Measurements from ENCODE around the gene NACC1. TPM values are rescaled to one million over a fixed set of nuclear protein-coding genes. Genes with fewer than 3 reads are reported as not detected.

NACC1 gene
- total and polyA plus RNA-seq, 2 donors (not counting 3 experiments of a cell fraction or from before 2014, with no cell fraction given), result 97.6 to 120 TPM

DNA sequence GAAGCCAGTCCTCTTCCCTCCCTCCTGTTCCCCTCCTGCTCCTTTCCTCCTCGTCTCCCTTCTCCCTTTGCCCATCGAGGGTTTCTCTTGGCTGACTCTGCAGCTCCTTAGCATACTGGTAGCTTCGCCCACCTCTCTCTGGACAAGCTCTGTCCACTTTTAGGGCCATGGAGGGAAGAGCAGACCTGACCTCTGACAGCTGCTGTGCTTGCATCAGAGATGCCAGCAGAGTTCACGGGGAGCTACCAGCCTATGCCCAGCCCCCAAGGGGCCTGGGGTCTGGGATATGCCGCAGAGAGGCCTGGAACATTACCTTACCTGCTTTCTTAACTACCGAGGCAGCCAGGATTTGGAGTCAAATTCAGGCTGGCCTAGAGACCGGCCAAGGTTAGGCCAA lies 35.1 kb upstream of the NACC1 start:
- CTCF ChIA-PET, result interaction anchor here (1.0 to 7.2 kb wide), 6 partner anchors 12 to 106 kb away, joined by 3 to 76 read pairs (median 14); no protein-coding TSS in a partner anchor
- TF ChIP-seq EZH2 (IDR thresholded peaks at IDR 0.05; ENCODE audit: borderline replicate concordance, low read depth, low read length, severe bottlenecking) (no peak), MYC (IDR thresholded peaks at IDR 0.05; ENCODE audit: low read depth, low read length) (no peak), MAX (IDR thresholded peaks at IDR 0.05; ENCODE audit: insufficient read depth, insufficient read length) (no peak), FOS (IDR thresholded peaks at IDR 0.05; ENCODE audit: borderline replicate concordance, insufficient read depth, low read length) (no peak)
- intact Hi-C loops (cut with micrococcal nuclease), result no loop called here
- Histone ChIP-seq H3K9me3 (replicated peaks; ENCODE audit: control insufficient read depth, insufficient read depth, low read length) (no peaks in the 10 kb centered on the region), H3K9me1 (replicated peaks; ENCODE audit: control insufficient read depth, extremely low read depth, insufficient read depth, low read length) (no peaks in the 10 kb centered on the region), H3K4me2 (ENCODE audit: insufficient read depth, low read length) (no peak overlapping the region), H3K79me2 (ENCODE audit: control insufficient read depth, insufficient read depth, low read length) (no peaks in the 10 kb centered on the region), H3K4me1 (ENCODE audit: control insufficient read depth, extremely low read depth, insufficient read depth, low read length) (peaks cover 4% of the 10 kb centered on the region), H3K9ac (replicated peaks; ENCODE audit: extremely low read depth, insufficient read depth, low read length) (no peak overlapping the region), H3K27ac (ENCODE audit: insufficient read depth, low read depth, low read length) (no peak overlapping the region), H4K20me1 (replicated peaks; ENCODE audit: control insufficient read depth, extremely low read depth, insufficient read depth, low read length) (no peaks in the 10 kb centered on the region), H3K4me3 (replicated peaks in 1 of 3; ENCODE audit: insufficient read depth in 1 of 3, low read depth in 1 of 3, low read length in 3 of 3) (no peak overlapping the region), H3K27me3 (ENCODE audit: control insufficient read depth in 2 of 2, insufficient read depth in 2 of 2, low read length in 2 of 2) (no peaks in the 10 kb centered on the region), H3K36me3 (ENCODE audit: control insufficient read depth in 2 of 2, extremely low read depth in 1 of 2, insufficient read depth in 2 of 2, low read length in 2 of 2) (peaks cover 0 to 2% of the 10 kb centered on the region in 2 experiments), H2AFZ (ENCODE audit: low read depth, low read length) (no peak overlapping the region)
- FAIRE-seq (no peak), DNase-seq (ENCODE audit: low read depth, low spot score) (no peak)
- POLR2A ChIA-PET, result no interaction called here
- dilution Hi-C loops (cut with MboI; ENCODE audit: extremely low pct_ligation_motif_present, low sequenced_read_pairs), result no loop called here
- BruUV-seq (replicated peaks), result no TSS peak

DNA sequence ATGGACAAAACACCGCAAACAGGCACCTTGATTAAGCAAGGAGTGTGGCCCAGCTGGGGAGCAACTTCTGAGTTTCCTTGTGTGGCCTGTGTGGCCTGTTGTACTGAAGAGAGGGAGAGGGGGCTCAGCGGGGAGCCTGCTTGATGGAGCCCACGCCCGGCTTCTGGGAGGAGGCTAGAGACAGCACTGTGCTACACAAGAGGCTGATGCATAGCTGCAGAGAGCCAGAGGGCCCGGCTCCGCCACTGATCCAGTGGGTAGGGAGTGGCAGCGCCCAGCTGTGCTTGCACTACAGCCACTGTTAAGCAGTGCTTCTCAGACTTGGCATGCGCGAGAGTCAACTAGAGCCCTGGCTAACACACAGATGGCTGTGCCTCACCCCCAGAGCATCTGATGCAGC lies 34.4 kb upstream of the NACC1 start:
- no peak overlapping the region for H3K4me3 ChIP-seq (replicated peaks in 1 of 3; ENCODE audit: insufficient read depth in 1 of 3, low read depth in 1 of 3, low read length in 3 of 3)
- no peak overlapping the region for H2AFZ ChIP-seq (ENCODE audit: low read depth, low read length)
- peaks cover 0 to 2% of the 10 kb centered on the region in 2 experiments for H3K36me3 ChIP-seq (ENCODE audit: control insufficient read depth in 2 of 2, extremely low read depth in 1 of 2, insufficient read depth in 2 of 2, low read length in 2 of 2)
- no peaks in the 10 kb centered on the region for H3K79me2 ChIP-seq (ENCODE audit: control insufficient read depth, insufficient read depth, low read length)
- DNase-seq (ENCODE audit: low read depth, low spot score) (no peak), FAIRE-seq (no peak)
- TF ChIP-seq, protein P1, sequence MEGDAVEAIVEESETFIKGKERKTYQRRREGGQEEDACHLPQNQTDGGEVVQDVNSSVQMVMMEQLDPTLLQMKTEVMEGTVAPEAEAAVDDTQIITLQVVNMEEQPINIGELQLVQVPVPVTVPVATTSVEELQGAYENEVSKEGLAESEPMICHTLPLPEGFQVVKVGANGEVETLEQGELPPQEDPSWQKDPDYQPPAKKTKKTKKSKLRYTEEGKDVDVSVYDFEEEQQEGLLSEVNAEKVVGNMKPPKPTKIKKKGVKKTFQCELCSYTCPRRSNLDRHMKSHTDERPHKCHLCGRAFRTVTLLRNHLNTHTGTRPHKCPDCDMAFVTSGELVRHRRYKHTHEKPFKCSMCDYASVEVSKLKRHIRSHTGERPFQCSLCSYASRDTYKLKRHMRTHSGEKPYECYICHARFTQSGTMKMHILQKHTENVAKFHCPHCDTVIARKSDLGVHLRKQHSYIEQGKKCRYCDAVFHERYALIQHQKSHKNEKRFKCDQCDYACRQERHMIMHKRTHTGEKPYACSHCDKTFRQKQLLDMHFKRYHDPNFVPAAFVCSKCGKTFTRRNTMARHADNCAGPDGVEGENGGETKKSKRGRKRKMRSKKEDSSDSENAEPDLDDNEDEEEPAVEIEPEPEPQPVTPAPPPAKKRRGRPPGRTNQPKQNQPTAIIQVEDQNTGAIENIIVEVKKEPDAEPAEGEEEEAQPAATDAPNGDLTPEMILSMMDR (IDR thresholded peaks at IDR 0.05; ENCODE audit: extremely low read depth in 1 of 2, insufficient read depth in 1 of 2, low read depth in 1 of 2, low read length in 2 of 2), result no peak
- TF ChIP-seq EZH2 (IDR thresholded peaks at IDR 0.05; ENCODE audit: borderline replicate concordance, low read depth, low read length, severe bottlenecking) (no peak), GATA2 (IDR thresholded peaks at IDR 0.05; ENCODE audit: insufficient read depth, insufficient read length, low read depth, low read length) (no peak), POLR2AphosphoS5 (IDR thresholded peaks at IDR 0.05; ENCODE audit: insufficient read depth, low read depth, low read length) (no peak), MAX (IDR thresholded peaks at IDR 0.05; ENCODE audit: insufficient read depth, insufficient read length) (no peak), FOS (IDR thresholded peaks at IDR 0.05; ENCODE audit: borderline replicate concordance, insufficient read depth, low read length) (no peak), MYC (IDR thresholded peaks at IDR 0.05; ENCODE audit: low read depth, low read length) (no peak), POLR2A (IDR thresholded peaks at IDR 0.05; ENCODE audit: low read depth, low read length) (no peak), JUN (IDR thresholded peaks at IDR 0.05; ENCODE audit: borderline replicate concordance, insufficient read depth, insufficient read length, low read depth) (no peak)
- dilution Hi-C loops (cut with MboI; ENCODE audit: extremely low pct_ligation_motif_present, low sequenced_read_pairs) (no loop called here), intact Hi-C loops (cut with micrococcal nuclease) (no loop called here)
- no peak overlapping the region for H3K4me2 ChIP-seq (ENCODE audit: insufficient read depth, low read length)
- H3K4me1 ChIP-seq (ENCODE audit: control insufficient read depth, extremely low read depth, insufficient read depth, low read length), result peaks cover 4% of the 10 kb centered on the region
- no peak overlapping the region for H3K9ac ChIP-seq (replicated peaks; ENCODE audit: extremely low read depth, insufficient read depth, low read length)
- H3K27me3 ChIP-seq (ENCODE audit: control insufficient read depth in 2 of 2, insufficient read depth in 2 of 2, low read length in 2 of 2), result no peaks in the 10 kb centered on the region
- no peaks in the 10 kb centered on the region for H3K9me1 ChIP-seq (replicated peaks; ENCODE audit: control insufficient read depth, extremely low read depth, insufficient read depth, low read length)
- CTCF ChIA-PET, result interaction anchor here (1.5 to 7.2 kb wide), 5 partner anchors 11 to 106 kb away, joined by 3 to 76 read pairs (median 16); no protein-coding TSS in a partner anchor
- H4K20me1 ChIP-seq (replicated peaks; ENCODE audit: control insufficient read depth, extremely low read depth, insufficient read depth, low read length), result no peaks in the 10 kb centered on the region
- no peaks in the 10 kb centered on the region for H3K9me3 ChIP-seq (replicated peaks; ENCODE audit: control insufficient read depth, insufficient read depth, low read length)
- no peak overlapping the region for H3K27ac ChIP-seq (ENCODE audit: insufficient read depth, low read depth, low read length)
- BruUV-seq (replicated peaks), result no TSS peak
- POLR2A ChIA-PET, result no interaction called here
